Astrocyte (in vitro differentiated cells and primary cell): ENCODE data around the gene SF3B2. TPM values are rescaled to one million over a fixed set of nuclear protein-coding genes. Genes with fewer than 3 reads are reported as not detected.
"Not testable (repeated sequence)": the region's sequence is repeated elsewhere in the genome, so short reads cannot be mapped to it uniquely, and the experiment has no call there.

Experiments used
- DNase-seq: peaks from one replicate; pipeline ENCODE4 v3.0.0-alpha.2; 2010; ENCODE audit warnings: low read depth
- FAIRE-seq: peaks from 2 replicates; lab custom pipeline; 2011; peaks lifted over from hg19 to GRCh38; lab: Jason Lieb, UNC
- H2AFZ ChIP-seq: 2 replicates; pipeline ENCODE4 v1.6.0; 2012; ENCODE audit warnings: low read depth, low read length, inconsistent platforms
- H3K27ac ChIP-seq: 2 replicates; pipeline ENCODE4 v1.5.1; 2011; ENCODE audit warnings: low read depth, low read length, inconsistent platforms
- H3K27me3 ChIP-seq: 2 replicates; pipeline ENCODE4 v1.6.0; 2011; ENCODE audit warnings: low read length, inconsistent platforms; ENCODE audit not compliant: insufficient read depth
- H3K36me3 ChIP-seq: 2 replicates; pipeline ENCODE4 v1.5.1; 2011; ENCODE audit warnings: low read length, inconsistent platforms; ENCODE audit not compliant: insufficient read depth
- H3K4me1 ChIP-seq: 2 replicates; pipeline ENCODE4 v1.5.1; 2011; ENCODE audit warnings: low read length, inconsistent platforms; ENCODE audit not compliant: insufficient read depth
- H3K4me2 ChIP-seq: 2 replicates; pipeline ENCODE4 v1.6.0; 2012; ENCODE audit warnings: low read length, inconsistent platforms
- H3K4me3 ChIP-seq: 2 replicates; pipeline ENCODE4 v1.5.1; 2011; ENCODE audit warnings: low read depth, mild to moderate bottlenecking, low read length, inconsistent platforms; ENCODE audit not compliant: insufficient read depth
- H3K79me2 ChIP-seq: 2 replicates; pipeline ENCODE4 v1.6.0; 2012; ENCODE audit warnings: mild to moderate bottlenecking, low read length, inconsistent platforms; ENCODE audit not compliant: insufficient read depth
- H3K9ac ChIP-seq: 2 replicates; pipeline ENCODE4 v1.6.0; 2012; ENCODE audit warnings: mild to moderate bottlenecking, low read length, inconsistent platforms
- H3K9me3 ChIP-seq: 2 replicates; pipeline ENCODE4 v1.5.1; 2012; ENCODE audit warnings: low read depth, mild to moderate bottlenecking, low read length, inconsistent platforms; ENCODE audit not compliant: insufficient read depth
- H4K20me1 ChIP-seq: 2 replicates; pipeline ENCODE4 v1.6.0; 2012; ENCODE audit warnings: low read length, inconsistent platforms; ENCODE audit not compliant: insufficient read depth
- H3K27ac Mint-ChIP-seq: one replicate; pipeline ENCODE4 v1.8.0; 2021; ENCODE audit warnings: mild to moderate bottlenecking, mixed read lengths; ENCODE audit not compliant: unreplicated experiment
- H3K27me3 Mint-ChIP-seq: one replicate; pipeline ENCODE4 v1.8.0; 2021; ENCODE audit warnings: low read depth, mixed read lengths; ENCODE audit not compliant: unreplicated experiment
- H3K36me3 Mint-ChIP-seq: one replicate; pipeline ENCODE4 v1.8.0; 2021; ENCODE audit warnings: low read depth, mixed read lengths; ENCODE audit not compliant: unreplicated experiment
- H3K4me1 Mint-ChIP-seq: one replicate; pipeline ENCODE4 v1.8.0; 2021; ENCODE audit warnings: low read depth, mixed read lengths; ENCODE audit not compliant: unreplicated experiment
- H3K4me3 Mint-ChIP-seq: one replicate; pipeline ENCODE4 v1.8.0; 2021; ENCODE audit warnings: mild to moderate bottlenecking, moderate library complexity, mixed read lengths; ENCODE audit not compliant: unreplicated experiment
- H3K9me3 Mint-ChIP-seq: one replicate; pipeline ENCODE4 v1.8.0; 2021; ENCODE audit warnings: mild to moderate bottlenecking, mixed read lengths; ENCODE audit not compliant: unreplicated experiment
- EZH2 ChIP-seq: IDR thresholded peaks from 2 replicates; pipeline ENCODE4 v1.6.1; 2012; ENCODE audit warnings: mild to moderate bottlenecking, low read length, inconsistent platforms; ENCODE audit not compliant: insufficient read depth
- total RNA-seq: library from RNA; stranded (reverse); gene quantifications from 2 replicates; pipeline ENCODE4 v1.2.1, GENCODE V29; 2021
- TF ChIP-seq, protein P1 (sequence below): IDR thresholded peaks from 2 replicates; pipeline ENCODE4 v1.5.1; 2011; ENCODE audit warnings: low read depth, mild to moderate bottlenecking, inconsistent platforms, low read length, moderate library complexity; ENCODE audit not compliant: insufficient read depth

SF3B2 gene
- total RNA-seq, 1 donor from 2014 or later = 170 TPM

DNA sequence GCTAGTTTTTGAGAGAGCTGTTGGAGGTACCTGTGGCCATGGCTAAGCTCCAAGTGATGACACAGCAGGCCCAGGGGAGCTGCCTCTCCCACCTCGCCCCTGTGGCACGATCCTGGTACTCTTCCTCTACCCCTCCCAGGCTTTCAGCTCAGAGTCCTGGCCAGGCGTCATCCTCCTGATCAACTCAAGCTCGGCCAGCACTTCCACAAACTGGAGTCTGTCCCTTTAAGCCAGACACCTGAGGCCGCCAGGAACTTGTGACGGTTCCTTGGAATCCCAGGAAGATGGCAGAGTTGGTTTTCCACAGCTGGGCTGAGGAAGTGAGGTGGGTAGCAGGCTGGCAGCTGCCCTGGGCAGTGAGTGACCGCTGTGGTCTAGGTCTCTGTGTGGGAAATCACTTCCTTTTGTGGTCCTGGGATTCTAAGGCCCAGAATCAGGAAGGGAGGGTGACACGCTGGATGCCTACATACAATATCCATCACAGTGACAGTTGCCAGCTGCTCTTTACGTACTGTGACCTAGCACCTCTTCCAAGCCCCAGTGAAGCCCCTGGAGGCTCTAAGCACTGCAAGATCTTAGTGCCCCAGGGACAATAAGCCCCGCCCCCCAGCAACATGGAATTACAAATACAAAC lies 43.6 kb upstream of the SF3B2 start:
- no peak for FAIRE-seq

DNA sequence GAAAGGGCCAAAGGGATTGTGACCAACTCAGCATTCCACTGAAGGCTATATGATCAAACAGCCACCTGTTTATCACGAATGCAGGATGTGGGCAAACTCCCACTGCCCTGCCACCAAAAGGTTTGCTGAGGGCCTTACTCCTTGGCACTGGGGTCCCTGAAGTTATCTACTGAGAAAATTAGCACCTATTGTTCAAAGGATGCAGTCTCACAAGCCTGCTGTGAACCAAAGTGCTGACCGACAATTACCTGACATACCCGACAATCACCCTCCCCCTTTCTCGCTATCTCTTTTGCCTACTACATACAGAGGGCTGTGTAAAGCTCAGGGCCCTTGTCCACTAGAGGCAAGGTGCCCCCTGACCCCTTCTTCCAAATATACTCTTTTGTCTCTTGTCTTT lies 42.1 kb upstream of the SF3B2 start:
- FAIRE-seq = not testable (repeated sequence)

More for the DNA sequence above, 43.6 kb upstream of the SF3B2 start:
- H3K9me3 ChIP-seq = no peaks in the 10 kb centered on the region
- no peak overlapping the region for H3K27ac ChIP-seq
- Mint-ChIP-seq H3K27ac (no peak overlapping the region), H3K4me1 (peaks cover 7% of the 10 kb centered on the region), H3K36me3 (peaks cover 3% of the 10 kb centered on the region), H3K4me3 (no peak overlapping the region), H3K27me3 (peaks cover 3% of the 10 kb centered on the region), H3K9me3 (peaks cover 2% of the 10 kb centered on the region)
- peaks cover 3% of the 10 kb centered on the region for H4K20me1 ChIP-seq
- no peak overlapping the region for H3K4me3 ChIP-seq
- peaks cover 8% of the 10 kb centered on the region for H3K4me1 ChIP-seq
- peaks cover 6% of the 10 kb centered on the region for H3K79me2 ChIP-seq
- H3K27me3 ChIP-seq = peaks cover 3% of the 10 kb centered on the region
- TF ChIP-seq, protein P1, sequence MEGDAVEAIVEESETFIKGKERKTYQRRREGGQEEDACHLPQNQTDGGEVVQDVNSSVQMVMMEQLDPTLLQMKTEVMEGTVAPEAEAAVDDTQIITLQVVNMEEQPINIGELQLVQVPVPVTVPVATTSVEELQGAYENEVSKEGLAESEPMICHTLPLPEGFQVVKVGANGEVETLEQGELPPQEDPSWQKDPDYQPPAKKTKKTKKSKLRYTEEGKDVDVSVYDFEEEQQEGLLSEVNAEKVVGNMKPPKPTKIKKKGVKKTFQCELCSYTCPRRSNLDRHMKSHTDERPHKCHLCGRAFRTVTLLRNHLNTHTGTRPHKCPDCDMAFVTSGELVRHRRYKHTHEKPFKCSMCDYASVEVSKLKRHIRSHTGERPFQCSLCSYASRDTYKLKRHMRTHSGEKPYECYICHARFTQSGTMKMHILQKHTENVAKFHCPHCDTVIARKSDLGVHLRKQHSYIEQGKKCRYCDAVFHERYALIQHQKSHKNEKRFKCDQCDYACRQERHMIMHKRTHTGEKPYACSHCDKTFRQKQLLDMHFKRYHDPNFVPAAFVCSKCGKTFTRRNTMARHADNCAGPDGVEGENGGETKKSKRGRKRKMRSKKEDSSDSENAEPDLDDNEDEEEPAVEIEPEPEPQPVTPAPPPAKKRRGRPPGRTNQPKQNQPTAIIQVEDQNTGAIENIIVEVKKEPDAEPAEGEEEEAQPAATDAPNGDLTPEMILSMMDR = no peak
- TF ChIP-seq EZH2 = no peak
- H2AFZ ChIP-seq = no peak overlapping the region
- H3K4me2 ChIP-seq = no peak overlapping the region
- H3K9ac ChIP-seq = no peak overlapping the region
- H3K36me3 ChIP-seq = peaks cover 9% of the 10 kb centered on the region
- no peak for DNase-seq

DNA sequence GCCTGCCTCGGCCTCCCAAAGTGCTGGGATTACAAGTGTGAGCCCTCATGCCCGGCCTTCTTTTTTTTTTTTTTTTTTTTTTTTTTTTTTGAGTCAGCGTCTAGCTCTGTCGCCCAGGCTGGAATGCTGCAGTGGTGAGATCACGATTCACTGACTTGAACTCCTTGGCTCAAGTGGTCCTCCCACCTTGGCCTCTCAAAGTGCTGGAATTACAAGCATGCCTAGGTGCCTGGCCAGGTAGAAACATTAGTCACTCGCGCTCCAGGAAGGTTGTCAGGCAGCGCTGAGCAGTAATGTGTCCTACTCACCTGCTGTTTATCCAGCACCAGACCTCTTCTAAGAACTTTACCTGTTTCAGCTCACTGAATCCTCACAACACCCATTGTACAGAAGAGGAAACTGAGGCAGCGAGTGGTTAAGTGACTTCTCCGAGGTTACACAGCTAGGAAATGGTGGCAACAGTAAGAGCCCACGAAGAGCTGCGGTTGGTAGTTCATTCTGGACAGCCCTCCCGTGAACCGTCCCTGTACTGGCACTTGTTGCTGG lies 40.9 kb upstream of the SF3B2 start:
- no peaks in the 10 kb centered on the region for H3K9me3 ChIP-seq
- H3K27me3 ChIP-seq = peaks cover 3% of the 10 kb centered on the region
- no peak overlapping the region for H3K27ac ChIP-seq
- no peak for FAIRE-seq
- Mint-ChIP-seq H3K36me3 (no peaks in the 10 kb centered on the region), H3K27ac (no peak overlapping the region), H3K4me3 (no peak overlapping the region), H3K27me3 (peaks cover 3% of the 10 kb centered on the region), H3K4me1 (peaks cover 12% of the 10 kb centered on the region), H3K9me3 (peaks cover 2% of the 10 kb centered on the region)
- no peak overlapping the region for H3K9ac ChIP-seq
- no peaks in the 10 kb centered on the region for H3K36me3 ChIP-seq
- H2AFZ ChIP-seq = no peak overlapping the region
- H4K20me1 ChIP-seq = no peaks in the 10 kb centered on the region
- H3K79me2 ChIP-seq = no peaks in the 10 kb centered on the region
- peak overlapping the region; percentile 19 for H3K4me2 ChIP-seq
- TF ChIP-seq, protein P1 = no peak
- peak; percentile 41 for TF ChIP-seq EZH2
- H3K4me1 ChIP-seq = peaks cover 21% of the 10 kb centered on the region
- peak; percentile 71 for DNase-seq
- H3K4me3 ChIP-seq = no peak overlapping the region

More for the DNA sequence above, 42.1 kb upstream of the SF3B2 start:
- H3K9me3 Mint-ChIP-seq, H3K4me1 ChIP-seq, H3K4me3 Mint-ChIP-seq, DNase-seq, H3K27ac Mint-ChIP-seq, H3K9ac ChIP-seq, H4K20me1 ChIP-seq, H3K9me3 ChIP-seq, H3K4me1 Mint-ChIP-seq, H3K36me3 ChIP-seq, H3K4me2 ChIP-seq, H3K27ac ChIP-seq, H3K4me3 ChIP-seq, H3K27me3 ChIP-seq, H2AFZ ChIP-seq, H3K27me3 Mint-ChIP-seq, H3K79me2 ChIP-seq, H3K36me3 Mint-ChIP-seq: not testable (repeated sequence)
